NCI-H2107 (cell line): ENCODE measurements around the gene ELMOD3.
"Not testable (repeated sequence)": the region's sequence is repeated elsewhere in the genome, so short reads cannot be mapped to it uniquely, and the experiment has no call there.

Experiments
- DNase-seq: peaks from one replicate; lab custom pipeline; 2025; lab: John Stamatoyannopoulos, UW

ELMOD3 gene

GRCh38 chr2:85427300-85427835, 72.8 kb downstream of the ELMOD3 start:
- DNase-seq, result no peak

- no peak for DNase-seq
Measured at GRCh38 chr2:85428343-85428881, 73.8 kb downstream of the ELMOD3 start.

GRCh38 chr2:85429213-85429923, 74.8 kb downstream of the ELMOD3 start:
- no peak for DNase-seq

GRCh38 chr2:85429924-85430289, 75.3 kb downstream of the ELMOD3 start:
- DNase-seq, result no peak

- no peak for DNase-seq
Measured at GRCh38 chr2:85430752-85431569, 76.4 kb downstream of the ELMOD3 start.

- DNase-seq, result no peak
Measured at GRCh38 chr2:85431570-85432205, 77.1 kb downstream of the ELMOD3 start.

GRCh38 chr2:85433511-85434089, 79.0 kb downstream of the ELMOD3 start:
- no peak for DNase-seq

GRCh38 chr2:85434696-85435095, 80.1 kb downstream of the ELMOD3 start:
- no peak for DNase-seq

- DNase-seq, result no peak
Measured at GRCh38 chr2:85435220-85435958, 80.8 kb downstream of the ELMOD3 start.

GRCh38 chr2:85435981-85436835, 81.6 kb downstream of the ELMOD3 start:
- no peak for DNase-seq

- no peak for DNase-seq
Measured at GRCh38 chr2:85436836-85437487, 82.4 kb downstream of the ELMOD3 start.

GRCh38 chr2:85437488-85438200, 83.1 kb downstream of the ELMOD3 start:
- DNase-seq, result peak; percentile 58

- DNase-seq, result no peak
Measured at GRCh38 chr2:85438201-85439024, 83.8 kb downstream of the ELMOD3 start.

GRCh38 chr2:85439025-85439472, 84.5 kb downstream of the ELMOD3 start:
- no peak for DNase-seq

GRCh38 chr2:85439569-85439968, 85.0 kb downstream of the ELMOD3 start:
- not testable (repeated sequence) for DNase-seq

GRCh38 chr2:85439986-85440385, 85.4 kb downstream of the ELMOD3 start:
- no peak for DNase-seq

GRCh38 chr2:85440729-85441128, 86.2 kb downstream of the ELMOD3 start:
- DNase-seq, result no peak
